Measurements from ENCODE around the gene PRKCQ.

Gene PRKCQ

GRCh38 chr10:6579904-6580278, at the start of gene PRKCQ:
TSS of gene PRKCQ (minus strand) at chr10:6580276. CDS start at chr10:6515135, 65,141 bp downstream.
- FAIRE-seq = no peak

DNA sequence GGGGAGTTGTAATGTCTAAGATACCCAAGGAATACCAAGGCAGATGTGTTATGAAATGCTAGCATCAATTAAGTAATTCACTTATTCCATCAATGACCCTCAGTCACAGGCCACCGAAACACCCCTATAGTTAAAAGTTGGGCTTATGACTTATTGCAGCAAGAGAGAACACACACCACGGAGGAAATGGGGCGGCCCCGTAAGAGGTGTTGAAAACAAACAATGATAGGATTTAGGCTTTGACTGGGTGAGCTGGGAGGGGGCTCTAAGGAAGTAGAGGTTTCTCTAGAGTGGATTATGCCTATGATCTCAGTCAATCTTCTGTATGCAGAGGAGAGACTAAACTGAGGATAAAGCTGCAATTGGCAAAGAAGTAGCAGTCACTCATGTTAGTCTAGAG, 45.4 kb upstream of the PRKCQ start:
- FAIRE-seq = no peak

DNA sequence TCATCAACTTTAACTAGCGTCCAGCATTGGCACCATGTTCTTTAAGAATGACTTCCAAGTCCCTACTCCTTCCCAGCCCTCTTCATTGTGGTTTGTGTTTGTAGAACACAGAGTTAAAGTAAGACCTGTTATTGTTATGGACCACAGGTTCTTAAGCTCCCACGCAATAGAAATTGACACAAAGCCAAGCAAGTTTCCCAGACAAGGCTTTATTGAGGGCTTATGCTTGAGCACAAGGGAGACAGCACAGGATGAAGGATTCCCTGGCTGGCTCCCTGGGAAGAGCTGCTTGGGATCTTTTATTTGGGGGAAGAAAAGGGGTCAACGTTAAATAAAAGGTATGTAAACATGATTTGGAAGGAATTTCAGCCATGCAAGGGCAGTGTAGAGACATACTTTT, 44.3 kb upstream of the PRKCQ start:
- no peak for FAIRE-seq

GRCh38 chr10:6622921-6623320, 42.8 kb upstream of the PRKCQ start:
- FAIRE-seq = no peak

GRCh38 chr10:6621536-6621935, 41.5 kb upstream of the PRKCQ start:
- FAIRE-seq = no peak

GRCh38 chr10:6619660-6620059, 39.6 kb upstream of the PRKCQ start:
- FAIRE-seq = no peak

GRCh38 chr10:6618340-6618739, 38.3 kb upstream of the PRKCQ start:
- FAIRE-seq = no peak

GRCh38 chr10:6617309-6618076, 37.4 kb upstream of the PRKCQ start:
- FAIRE-seq = no peak

DNA sequence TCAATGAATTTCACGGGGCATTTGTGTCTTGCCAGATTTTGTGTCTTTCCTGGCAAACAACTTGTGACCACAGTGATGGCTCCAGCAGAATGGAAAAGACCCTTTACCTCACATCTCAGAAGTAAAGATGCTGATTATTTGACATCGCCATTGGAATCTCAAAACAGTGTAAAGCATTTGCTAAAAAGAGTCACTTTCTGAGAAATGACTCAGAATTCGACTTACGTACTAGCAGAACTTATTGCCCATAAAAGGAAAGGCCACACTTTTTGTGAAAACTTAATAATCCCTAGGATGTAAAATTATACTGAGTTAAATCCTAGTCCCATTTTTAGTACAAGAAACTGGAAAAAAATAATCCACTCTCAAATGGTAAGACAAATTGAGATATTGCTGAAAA, 35.9 kb upstream of the PRKCQ start:
- FAIRE-seq = no peak

DNA sequence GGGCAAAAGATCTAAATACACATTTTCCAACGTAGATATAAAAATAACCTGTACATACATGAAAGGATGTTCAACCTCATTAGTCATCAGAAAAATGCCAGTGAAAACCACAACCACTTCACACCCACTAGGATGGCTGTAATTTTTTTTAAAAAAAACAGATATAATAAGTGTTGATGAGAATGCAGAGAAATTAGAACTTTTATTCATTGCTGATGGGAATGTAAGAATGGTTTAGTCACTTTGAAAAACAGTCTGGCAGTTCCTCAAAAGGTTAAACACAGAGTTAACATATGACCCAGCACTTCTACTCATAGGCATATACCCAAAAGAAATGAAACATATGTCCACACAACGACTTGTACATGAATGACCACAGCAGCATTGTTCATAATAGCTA, 32.3 kb upstream of the PRKCQ start:
- no peak for FAIRE-seq

DNA sequence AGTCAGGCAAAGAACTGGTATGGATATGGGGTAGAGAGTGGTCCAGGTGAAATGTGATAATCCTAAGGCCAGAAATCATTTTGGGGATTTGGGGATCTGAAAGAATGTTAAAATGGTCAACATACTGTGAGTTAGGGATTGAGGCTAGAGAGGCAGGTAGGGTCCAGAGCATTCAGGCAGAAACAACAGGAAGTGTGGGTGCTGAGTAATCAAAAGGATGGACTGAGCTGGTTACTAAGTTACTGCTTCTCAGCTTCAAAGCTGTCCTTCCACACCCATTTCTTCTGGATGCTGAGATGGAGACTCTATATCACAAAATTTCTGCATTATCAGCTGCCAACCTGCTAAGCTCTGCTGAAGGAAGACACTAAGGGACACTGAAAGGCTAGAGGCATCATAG, 30.6 kb upstream of the PRKCQ start:
- FAIRE-seq = no peak

GRCh38 chr10:6609625-6610024, 29.5 kb upstream of the PRKCQ start:
- no peak for FAIRE-seq

DNA sequence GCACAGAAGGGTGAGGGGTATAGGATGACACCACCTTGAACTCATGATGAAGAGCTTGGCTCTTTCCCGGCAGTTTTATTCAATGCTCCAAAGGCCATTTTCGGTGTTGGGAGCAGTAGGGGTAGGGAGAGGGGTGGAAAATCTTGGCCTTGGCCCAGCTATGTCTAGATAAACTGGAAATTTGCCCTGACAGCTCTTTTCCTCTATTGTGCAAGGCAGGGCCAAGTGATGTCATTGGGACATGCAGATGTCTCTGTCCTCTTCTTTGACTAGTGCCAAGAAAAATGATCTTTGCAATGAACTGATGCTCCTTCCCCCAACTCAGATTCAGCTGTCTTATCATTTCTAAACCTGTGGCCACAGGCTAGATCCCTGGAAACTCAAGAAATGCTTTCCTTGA, 27.7 kb upstream of the PRKCQ start:
- no peak for FAIRE-seq

DNA sequence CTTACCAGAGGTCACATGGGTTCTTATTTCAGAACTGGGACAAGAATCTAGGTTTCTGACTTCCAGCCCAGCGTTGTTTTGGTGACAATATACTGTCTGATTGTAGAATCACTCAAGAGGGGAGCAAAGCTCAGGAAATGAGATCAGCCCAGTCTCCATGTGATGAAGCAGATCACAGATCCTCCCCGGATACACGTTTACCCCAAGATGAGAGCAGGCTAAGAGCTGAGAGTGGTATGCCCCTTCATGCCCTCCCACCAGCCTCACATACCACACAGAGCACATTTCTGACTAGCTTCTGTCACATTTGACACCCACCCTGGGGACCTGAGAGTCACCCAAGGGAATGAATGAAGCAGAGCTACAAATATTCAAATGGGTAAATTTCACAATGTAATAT, 27.1 kb upstream of the PRKCQ start:
- FAIRE-seq = no peak

- no peak for FAIRE-seq
Observed at GRCh38 chr10:6603142-6604125, 23.4 kb upstream of the PRKCQ start.

DNA sequence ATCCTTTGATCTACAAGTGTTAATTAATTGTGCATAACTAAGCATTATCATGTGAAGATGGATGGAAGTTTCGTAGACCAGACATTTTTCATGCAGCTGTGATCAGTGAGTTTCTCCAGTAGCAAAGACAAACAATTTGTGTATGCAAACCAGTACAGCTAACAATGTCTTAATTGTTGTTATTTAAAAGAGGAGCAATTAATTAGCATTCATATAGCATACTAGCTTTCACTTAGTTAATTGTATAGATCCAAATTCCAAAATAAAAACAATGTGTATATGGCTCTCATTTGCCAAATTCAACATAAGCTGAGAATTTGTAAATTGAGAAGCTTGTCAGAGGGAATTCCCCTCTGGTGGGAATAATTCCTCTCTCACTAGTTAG, 22.6 kb upstream of the PRKCQ start:
- FAIRE-seq = no peak

GRCh38 chr10:6602026-6602699, 22.1 kb upstream of the PRKCQ start:
- FAIRE-seq = no peak

DNA sequence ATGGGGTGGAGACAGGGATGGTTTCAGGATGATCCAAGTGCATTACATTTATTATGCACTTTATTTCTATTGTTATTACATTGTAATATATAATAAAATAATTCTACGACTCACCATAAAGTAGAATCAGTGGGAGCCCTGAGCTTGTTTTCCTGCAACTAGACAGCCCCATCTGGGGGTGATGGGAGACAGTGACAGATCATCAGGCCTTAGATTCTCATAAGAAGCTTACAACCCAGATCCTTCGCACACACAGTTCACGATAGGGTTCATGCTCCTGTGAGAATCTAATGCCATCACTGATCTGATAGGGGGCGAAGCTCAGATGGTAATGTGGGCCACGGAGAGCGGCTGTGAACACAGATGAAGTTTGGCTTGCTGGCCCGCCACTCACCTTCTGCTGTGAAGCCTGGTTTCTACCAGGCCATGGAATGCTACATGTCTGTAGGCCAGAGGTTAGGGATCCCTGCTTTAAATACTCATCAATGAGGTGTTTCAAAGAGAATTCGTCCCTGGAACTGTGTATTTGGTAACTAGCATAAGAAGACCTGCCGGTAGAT, 21.2 kb upstream of the PRKCQ start:
- no peak for FAIRE-seq

GRCh38 chr10:6600224-6600987, 20.3 kb upstream of the PRKCQ start:
- no peak for FAIRE-seq

- no peak for FAIRE-seq
Observed at GRCh38 chr10:6598679-6599078, 18.6 kb upstream of the PRKCQ start.

DNA sequence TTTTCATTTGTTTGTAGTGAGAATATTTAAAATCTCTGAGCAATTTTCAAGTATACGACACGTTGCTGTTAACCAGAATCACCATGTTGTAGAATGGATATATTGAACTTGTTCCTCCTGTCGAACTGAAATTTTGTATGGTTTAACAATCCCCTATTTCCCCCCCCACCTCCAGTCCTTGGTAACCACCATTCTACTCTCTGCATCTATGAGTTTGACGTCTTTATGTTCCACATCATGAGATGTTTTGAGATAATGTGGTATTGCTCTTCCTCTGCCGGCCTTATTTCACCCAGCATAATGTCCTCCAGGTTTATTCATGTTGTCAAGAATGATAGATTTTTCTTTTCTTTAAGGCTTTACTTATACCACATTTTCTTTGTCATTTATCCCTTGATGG, 17.4 kb upstream of the PRKCQ start:
- FAIRE-seq = no peak

DNA sequence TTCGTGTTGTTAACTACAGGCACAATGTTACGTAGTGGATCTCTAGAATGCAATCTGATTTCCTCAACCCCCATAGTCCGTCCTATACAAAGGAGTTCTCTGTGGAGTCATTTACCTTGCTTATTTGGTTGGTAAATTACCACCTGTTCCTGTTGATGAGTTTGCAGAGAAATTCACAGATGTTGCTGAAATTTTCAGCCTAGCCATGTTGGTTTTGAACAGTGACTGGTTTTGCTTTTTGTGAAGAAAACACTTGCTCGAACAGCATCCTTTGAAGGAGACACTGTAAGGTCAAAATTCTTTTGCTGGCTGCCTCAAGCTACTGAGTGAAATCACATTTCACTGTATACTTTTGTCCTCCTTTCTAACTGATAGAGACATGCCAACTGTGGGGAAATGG, 15.4 kb upstream of the PRKCQ start:
- FAIRE-seq = no peak

All from colon (tissue), 2 donors.